CD8-positive, alpha-beta memory T cell (primary cell): Measurements from ENCODE around the gene ZWINT. TPM values are rescaled to one million over a fixed set of nuclear protein-coding genes. Genes with fewer than 3 reads are reported as not detected.

ENCODE experiments used
- CTCF ChIA-PET: fragments of 350-600 bp; sonication (Branson Sonifier 250); formaldehyde crosslinking; loops from one replicate; lab custom pipeline; 2021; ENCODE audit warnings: antibody characterized with exemption; lab: Charles Lee
- POLR2A ChIA-PET: fragments of 350-600 bp; sonication (Branson Sonifier 250); formaldehyde crosslinking; loops from one replicate; lab custom pipeline; 2021; ENCODE audit warnings: antibody characterized with exemption; lab: Charles Lee
- DNase-seq, 5 donors: peaks; one replicate each; pipeline versions ENCODE4 v3.0.0 to v3.0.0-alpha.2; 2020 to 2022; ENCODE audit warnings: mixed read lengths in 1 of 5
- H3K27ac ChIP-seq: one replicate; pipeline ENCODE4 v1.7.0; 2013; ENCODE audit warnings: low read depth, mild to moderate bottlenecking, low read length, moderate library complexity
- H3K27me3 ChIP-seq: 2 replicates; pipeline ENCODE4 v1.7.0; 2013; ENCODE audit warnings: low read length, mild to moderate bottlenecking; ENCODE audit not compliant: insufficient read depth, poor library complexity, severe bottlenecking
- H3K36me3 ChIP-seq: 2 replicates; pipeline ENCODE4 v1.7.0; 2013; ENCODE audit warnings: mild to moderate bottlenecking, low read length, moderate library complexity; ENCODE audit not compliant: insufficient read depth
- H3K4me1 ChIP-seq: 2 replicates; pipeline ENCODE4 v1.7.0; 2013; ENCODE audit warnings: mild to moderate bottlenecking, low read length, moderate library complexity; ENCODE audit not compliant: insufficient read depth
- H3K4me3 ChIP-seq: 2 replicates; pipeline ENCODE4 v1.7.0; 2013; ENCODE audit warnings: mild to moderate bottlenecking, low read length
- H3K9me3 ChIP-seq: 2 replicates; pipeline ENCODE4 v1.7.0; 2013; ENCODE audit warnings: mild to moderate bottlenecking, low read length
- H3K27ac Mint-ChIP-seq, 8 donors: one replicate each; pipeline ENCODE4 v1.8.0; 2020 to 2021; ENCODE audit warnings: mixed read lengths in 8 of 8, mild to moderate bottlenecking in 6 of 8, inconsistent platforms in 3 of 8, moderate library complexity in 3 of 8
- H3K27me3 Mint-ChIP-seq, 2 donors: one replicate each; pipeline ENCODE4 v1.8.0; 2020 to 2021; ENCODE audit warnings: mixed read lengths in 2 of 2, mild to moderate bottlenecking in 1 of 2, moderate library complexity in 1 of 2
- H3K36me3 Mint-ChIP-seq, 3 donors: one replicate each; pipeline ENCODE4 v1.8.0; 2020 to 2021; ENCODE audit warnings: mixed read lengths in 3 of 3, inconsistent platforms in 1 of 3, mild to moderate bottlenecking in 1 of 3
- H3K4me1 Mint-ChIP-seq, 3 donors: one replicate each; pipeline ENCODE4 v1.8.0; 2020 to 2021; ENCODE audit warnings: mixed read lengths in 3 of 3, inconsistent platforms in 1 of 3, mild to moderate bottlenecking in 1 of 3
- H3K4me3 Mint-ChIP-seq, 7 donors: one replicate each; pipeline ENCODE4 v1.8.0; 2020 to 2021; ENCODE audit warnings: mixed read lengths in 7 of 7, mild to moderate bottlenecking in 6 of 7, moderate library complexity in 4 of 7, inconsistent platforms in 2 of 7
- H3K9me3 Mint-ChIP-seq, 5 donors: one replicate each; pipeline ENCODE4 v1.8.0; 2020 to 2022; ENCODE audit warnings: mixed read lengths in 5 of 5, mild to moderate bottlenecking in 3 of 5, moderate library complexity in 2 of 5, inconsistent platforms in 1 of 5
- polyA plus RNA-seq: library from polyadenylated mRNA; unstranded; fragments of 300-500 nt; fragmentation: Illumina TruSeq; gene quantifications from one replicate; pipeline ENCODE4 v1.2.3, GENCODE V29; 2021
- total RNA-seq, 2 experiments: library from RNA; stranded (reverse); gene quantifications; one replicate each; pipeline ENCODE4 v1.2.3, GENCODE V29; 2021

Gene ZWINT
- total and polyA plus RNA-seq, 3 experiments from 2014 or later: 5.8 to 120 (median 114) TPM

DNA sequence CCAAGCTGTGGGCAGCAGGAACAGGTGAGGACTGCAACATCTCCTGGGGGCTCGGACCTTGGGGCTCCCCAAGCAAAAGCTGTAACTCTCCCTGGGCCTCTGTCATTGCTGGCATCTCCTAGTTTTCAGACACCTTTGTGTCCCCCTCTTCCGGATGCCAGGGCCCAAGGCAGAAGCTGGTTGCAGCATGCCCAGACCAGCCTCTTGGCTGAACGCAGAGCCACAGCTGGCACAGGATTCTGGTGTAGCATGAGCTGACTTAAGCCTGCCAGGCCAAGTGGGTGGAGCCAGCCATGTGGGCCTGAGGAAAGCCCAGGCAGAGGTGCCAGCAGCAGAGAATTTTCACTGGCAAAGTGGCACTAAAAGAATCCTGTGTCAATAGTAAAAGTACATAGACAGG is 43.5 kb downstream of the ZWINT start:
- Histone ChIP-seq H3K9me3 (no peaks in the 10 kb centered on the region), H3K27me3 (no peaks in the 10 kb centered on the region)

DNA sequence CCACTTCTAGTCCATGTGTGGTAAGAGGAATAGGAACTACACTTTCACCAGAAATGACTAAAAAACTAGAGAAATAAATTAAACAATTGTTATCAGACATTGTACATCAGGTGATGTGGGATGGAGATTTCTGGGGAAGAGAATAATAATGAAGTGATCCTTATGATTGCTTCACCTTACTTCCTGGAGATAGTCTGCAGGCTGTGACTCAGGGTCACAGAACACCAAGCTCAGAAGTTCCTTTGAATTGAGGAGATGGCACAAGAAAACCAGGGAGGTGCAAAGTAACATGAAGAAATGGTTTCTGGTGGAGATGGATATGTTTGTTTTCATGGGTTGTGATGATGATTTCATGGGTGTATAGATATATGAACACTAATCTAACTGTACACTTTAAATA is 44.5 kb downstream of the ZWINT start:
- no peak overlapping the region for H3K4me3 Mint-ChIP-seq
- H3K27ac Mint-ChIP-seq: no peak overlapping the region
- H3K27me3 ChIP-seq: no peaks in the 10 kb centered on the region
- H3K4me3 ChIP-seq: no peak overlapping the region
- DNase-seq: no peak
- no peaks in the 10 kb centered on the region for H3K36me3 ChIP-seq
- H3K9me3 Mint-ChIP-seq: peaks cover 0 to 2% (median 0%) of the 10 kb centered on the region in 5 donors
- no peaks in the 10 kb centered on the region for H3K27me3 Mint-ChIP-seq
- H3K4me1 ChIP-seq: no peaks in the 10 kb centered on the region
- no peaks in the 10 kb centered on the region for H3K36me3 Mint-ChIP-seq
- CTCF ChIA-PET: no interaction called here
- POLR2A ChIA-PET: no interaction called here
- H3K4me1 Mint-ChIP-seq: no peaks in the 10 kb centered on the region
- H3K9me3 ChIP-seq: no peaks in the 10 kb centered on the region
- no peak overlapping the region for H3K27ac ChIP-seq

More for the DNA sequence above, 43.5 kb downstream of the ZWINT start:
- Histone ChIP-seq H3K27ac (no peak overlapping the region), H3K36me3 (no peaks in the 10 kb centered on the region), H3K4me1 (no peaks in the 10 kb centered on the region), H3K4me3 (no peak overlapping the region)
- Mint-ChIP-seq H3K9me3 (peaks cover 0 to 3% (median 2%) of the 10 kb centered on the region in 5 donors), H3K36me3 (no peaks in the 10 kb centered on the region), H3K4me1 (no peaks in the 10 kb centered on the region), H3K4me3 (no peak overlapping the region), H3K27ac (no peak overlapping the region), H3K27me3 (no peaks in the 10 kb centered on the region)
- ChIA-PET CTCF (no interaction called here), POLR2A (no interaction called here)
- DNase-seq: no peak
